Stimulated activated CD8-positive, alpha-beta memory T cell treated with anti-CD3 and anti-CD28 coated beads, Interleukin-12 subunit alpha, Interleukin-12 subunit beta, amount 100 ng/mL, for 24 hours (primary cell): ENCODE data around the gene DPEP1.
"Not testable (repeated sequence)": the region's sequence is repeated elsewhere in the genome, so short reads cannot be mapped to it uniquely, and the experiment has no call there.

ENCODE experiments used
- DNase-seq: peaks from one replicate; pipeline ENCODE4 v3.0.0-alpha.2; 2020; ENCODE audit errors: extremely low read depth

DPEP1 gene

DNA sequence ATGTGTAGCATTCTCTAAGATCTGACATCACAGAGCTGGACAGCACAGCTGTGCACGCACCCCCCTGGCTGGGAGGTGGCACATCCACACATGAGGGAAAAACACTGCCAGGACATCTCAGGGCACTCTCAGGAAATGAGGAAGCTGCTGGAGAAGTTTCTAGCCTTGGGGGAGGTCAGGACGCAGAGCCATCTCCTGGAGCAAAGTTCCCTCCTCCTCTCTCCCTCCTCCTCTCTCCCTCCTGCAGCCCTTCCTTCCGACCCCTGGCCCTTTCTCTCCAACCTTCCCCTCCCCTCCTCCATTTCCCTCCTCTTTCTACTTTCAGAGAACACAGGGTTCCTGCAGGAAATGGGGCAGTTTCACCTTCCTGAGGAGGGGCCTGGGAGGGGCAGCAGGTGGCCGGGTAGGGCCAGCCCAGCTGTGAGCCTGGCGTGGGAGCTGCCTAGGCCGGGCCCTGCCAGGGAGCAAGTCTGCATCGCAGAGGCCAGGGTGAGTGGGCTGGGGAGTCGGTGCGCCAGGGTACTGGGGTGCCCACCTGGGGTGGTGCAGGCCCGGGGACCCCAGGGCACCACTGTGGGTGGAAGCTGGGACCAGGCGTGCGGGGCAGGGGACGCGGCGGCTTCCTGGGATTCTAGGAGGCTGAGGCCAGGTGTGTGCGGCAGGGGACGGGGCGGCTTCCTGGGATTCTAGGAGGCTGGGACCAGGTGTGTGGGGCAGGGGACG is at the start of gene DPEP1:
Gene DPEP1 (plus strand): TSS at position 412 of the 723 bp plus-strand sequence. CDS start 16,769 bp downstream, outside the sequence.
- no peak for DNase-seq

DNA sequence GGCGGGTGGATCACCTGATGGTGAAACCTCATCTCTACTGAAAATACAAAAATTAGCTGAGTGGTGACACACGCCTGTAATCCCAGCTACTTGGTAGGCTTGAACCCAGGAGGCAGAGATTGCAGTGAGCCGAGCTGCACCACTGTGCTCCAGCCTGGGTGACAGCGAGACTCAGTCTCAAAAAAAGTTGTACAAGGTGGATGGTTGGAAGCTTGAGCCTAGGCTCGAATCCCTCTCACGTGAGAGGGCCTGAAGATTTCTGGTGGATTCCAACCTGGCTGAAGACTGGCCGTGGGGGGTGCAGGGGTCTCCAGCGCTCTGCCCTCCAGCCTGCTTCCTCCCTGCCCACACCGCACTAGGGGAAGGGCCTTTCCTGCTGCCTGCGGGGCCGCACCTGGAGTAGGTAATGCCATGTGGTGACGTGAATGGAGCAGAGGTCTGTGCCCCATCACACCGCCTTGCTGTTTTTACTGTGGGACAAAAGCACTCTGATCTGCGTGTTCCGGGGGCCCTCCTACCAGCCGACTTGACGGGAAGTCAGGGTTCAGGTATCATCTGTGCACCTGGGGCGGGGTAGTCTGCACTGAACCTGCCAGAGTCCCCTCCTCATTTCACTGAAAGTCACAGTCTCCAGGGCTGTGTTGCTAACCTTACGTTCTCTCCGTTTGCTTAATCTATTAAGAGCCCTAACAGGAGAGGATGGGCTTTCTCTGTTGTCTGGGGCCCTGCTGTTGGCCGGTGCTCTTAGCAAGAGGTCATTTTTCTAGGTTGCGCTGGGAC is 48.8 kb upstream of the DPEP1 start:
- DNase-seq: no peak

DNA sequence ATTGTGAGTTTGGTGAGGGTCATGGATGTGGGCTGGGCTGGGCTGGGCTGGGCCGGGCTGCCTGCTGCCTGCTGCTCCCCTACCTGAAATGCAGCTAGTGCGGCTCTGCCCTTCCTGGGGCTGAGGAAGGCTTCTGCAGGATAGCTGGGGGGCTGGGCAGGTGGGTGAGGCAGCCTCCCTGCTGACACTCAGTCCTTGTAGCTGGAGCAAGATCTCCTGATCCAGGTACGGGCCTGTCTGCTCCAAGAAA is 48.3 kb upstream of the DPEP1 start:
- no peak for DNase-seq

DNA sequence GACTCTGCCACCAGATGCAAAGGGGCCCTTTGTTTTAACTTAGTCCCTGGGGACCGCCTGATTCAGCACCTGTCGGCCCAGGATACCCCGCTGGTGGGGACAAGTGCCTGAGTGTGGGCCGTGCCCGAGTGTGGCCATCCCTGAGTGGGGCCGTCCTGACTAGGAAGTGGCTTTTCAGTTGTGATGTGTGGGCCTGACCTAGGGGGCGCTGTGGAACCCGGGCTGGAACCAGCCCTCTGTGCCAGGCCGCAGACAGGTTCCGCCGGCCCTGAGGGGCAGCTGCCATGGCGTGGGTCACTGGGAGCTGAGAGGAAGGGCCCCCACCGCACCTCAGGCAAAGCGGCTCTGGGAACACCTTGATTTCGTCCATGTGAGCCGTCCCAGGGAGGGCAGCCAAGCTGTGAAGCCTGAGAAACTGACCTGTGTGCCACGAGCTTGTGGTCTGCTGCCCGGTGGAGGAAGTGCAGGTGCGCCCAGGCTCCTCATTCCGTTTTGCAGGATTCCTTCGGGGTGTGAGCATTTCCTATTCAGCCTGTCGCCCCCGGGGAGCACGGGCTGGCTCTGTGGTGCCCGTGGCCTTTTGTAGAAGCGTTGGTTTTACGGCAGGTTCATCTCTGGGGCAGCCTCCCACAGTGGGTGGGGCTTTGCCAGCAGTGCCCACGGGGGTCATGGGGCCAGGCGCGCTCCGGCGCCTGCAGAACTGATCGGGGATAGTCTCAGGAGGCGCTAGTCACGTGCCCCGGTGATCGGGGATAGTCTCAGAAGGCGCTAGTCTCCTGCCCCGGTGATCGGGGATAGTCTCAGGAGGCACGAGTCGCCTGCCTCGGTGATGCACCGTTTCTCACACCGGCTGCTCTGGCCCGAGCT is 47.7 kb upstream of the DPEP1 start:
- no peak for DNase-seq

DNA sequence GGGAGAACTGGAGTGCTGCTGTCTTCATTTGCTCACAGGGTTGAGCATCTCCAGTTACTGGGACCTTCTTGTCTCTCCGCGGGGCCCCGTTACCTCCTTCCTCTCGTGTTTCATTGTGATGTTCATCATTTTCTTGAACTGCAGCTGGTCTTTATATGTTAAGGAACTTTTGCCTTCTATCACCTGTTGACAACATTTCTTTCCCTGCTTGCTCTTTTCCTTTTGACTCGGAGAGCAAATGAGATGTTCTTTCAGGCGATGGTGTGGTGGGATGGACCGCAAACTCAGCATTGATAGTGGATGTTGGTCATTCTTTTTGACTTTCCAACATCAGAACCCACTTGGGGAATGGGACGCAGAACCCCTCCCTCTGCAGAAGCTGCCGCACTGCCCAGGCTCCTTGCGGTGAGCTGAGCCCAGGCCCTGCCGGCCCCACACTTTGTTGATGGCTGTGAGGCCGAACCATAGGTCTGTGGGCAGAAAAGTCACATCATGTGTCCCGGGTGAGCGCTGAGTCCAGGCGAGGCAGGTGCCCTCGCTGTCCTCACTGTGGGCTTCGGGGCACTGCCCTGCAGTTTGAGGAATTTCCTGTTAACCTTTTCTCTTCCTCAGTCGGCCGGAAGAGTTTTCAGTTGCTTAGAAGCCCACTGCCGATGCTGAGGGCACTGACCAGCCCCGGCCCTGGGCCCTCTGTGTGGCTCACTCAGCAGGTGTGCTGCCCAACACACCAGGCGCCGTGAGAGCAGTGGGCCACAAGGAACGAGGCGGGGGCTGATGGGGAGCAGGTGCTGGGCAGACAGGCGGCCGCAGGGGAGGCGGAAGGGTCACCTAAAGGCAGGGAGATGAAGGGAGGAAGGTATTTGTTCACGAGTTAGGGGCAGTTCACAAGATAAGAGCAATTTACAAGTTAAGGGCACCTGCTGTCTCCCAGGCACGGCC is 45.5 kb upstream of the DPEP1 start:
- no peak for DNase-seq

DNA sequence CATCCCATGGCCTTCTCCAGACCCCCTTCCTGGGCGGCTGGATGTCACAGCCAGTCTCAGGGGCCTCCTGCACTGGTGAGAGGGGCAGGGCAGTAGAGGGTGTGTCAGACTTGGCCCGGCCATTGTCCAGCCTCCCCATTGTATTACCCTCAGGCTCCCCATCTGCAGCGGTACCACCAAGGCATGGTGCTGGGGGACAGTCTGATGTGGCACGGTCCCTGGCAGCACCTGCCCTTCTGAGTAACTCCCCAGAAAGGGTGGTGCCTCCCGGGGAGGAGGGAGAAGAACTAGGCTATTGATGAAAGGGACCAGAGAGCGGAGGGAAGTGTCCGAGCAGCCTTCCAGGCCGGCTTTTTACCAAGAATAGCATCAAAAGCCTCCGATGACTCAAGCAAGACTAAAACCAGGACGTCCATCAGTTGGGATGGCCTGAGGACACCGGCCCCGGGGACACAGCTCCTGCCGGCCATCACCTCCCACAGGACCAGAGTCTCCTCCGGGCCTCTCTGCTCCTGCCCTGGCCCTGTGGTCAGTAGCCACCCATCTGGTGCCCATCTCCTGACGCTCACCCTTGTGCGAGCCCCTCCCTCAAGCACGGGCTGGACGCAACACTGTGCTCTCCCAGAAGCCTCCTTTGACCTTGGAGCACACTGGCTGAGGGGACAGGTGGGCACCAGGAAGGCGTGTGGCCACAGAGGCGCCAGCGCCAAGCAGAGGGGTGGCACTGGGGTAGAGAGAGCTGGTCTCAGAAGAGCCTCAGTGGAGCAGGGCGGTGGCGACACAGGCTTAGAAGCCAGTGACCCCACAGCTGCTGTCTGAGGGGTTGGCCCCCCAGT is 43.7 kb upstream of the DPEP1 start:
- no peak for DNase-seq

DNA sequence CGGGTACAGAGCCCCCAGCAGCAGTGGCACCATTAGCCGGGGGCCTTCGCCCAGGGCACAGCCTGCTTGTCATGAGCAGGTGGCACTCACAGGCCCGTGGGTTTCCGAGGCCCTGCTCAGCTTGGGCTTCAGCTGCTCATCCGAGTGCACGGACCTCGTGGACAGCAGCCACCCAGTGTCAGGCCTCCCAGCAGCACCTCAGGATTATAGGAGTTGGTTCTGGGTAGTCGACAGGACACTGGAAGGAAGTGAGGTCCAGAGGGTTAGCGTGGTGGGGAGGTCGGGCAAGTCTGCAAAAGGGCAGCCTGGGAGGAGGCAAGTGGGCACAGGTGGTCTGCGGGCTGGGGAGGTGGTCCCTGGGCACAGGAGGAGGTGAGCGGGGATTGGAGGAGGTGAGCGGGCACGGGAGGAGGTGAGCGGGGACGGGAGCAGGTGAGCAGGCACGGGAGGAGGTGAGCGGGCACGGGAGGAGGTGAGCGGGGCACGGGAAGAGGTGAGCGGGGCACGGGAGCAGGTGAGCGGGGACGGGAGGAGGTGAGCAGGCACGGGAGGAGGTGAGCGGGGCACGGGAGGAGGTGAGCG is 43.0 kb upstream of the DPEP1 start:
- DNase-seq: no peak

DNA sequence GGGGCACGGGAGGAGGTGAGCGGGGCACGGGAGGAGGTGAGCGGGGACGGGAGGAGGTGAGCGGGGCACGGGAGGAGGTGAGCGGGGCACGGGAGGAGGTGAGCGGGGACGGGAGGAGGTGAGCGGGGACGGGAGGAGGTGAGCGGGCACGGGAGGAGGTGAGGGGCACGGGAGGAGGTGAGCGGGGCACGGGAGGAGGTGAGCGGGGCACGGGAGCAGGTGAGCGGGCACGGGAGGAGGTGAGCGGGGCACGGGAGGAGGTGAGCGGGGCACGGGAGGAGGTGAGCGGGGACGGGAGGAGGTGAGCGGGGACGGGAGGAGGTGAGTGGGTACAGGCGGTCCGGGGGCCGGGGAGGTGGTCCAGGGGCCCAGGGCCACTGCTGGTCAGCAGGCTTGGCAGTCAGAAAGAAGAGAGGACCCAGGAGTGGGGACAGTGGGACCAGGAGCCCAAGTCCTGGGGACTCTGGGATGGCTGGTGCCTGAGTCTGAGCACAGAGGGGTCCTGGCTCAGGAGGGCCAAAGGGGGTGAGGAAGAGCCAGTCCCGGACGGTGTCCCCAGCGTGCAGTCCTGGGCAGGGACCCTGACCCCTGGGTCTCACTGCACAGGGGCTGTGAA is 42.4 kb upstream of the DPEP1 start:
- DNase-seq: not testable (repeated sequence)

DNA sequence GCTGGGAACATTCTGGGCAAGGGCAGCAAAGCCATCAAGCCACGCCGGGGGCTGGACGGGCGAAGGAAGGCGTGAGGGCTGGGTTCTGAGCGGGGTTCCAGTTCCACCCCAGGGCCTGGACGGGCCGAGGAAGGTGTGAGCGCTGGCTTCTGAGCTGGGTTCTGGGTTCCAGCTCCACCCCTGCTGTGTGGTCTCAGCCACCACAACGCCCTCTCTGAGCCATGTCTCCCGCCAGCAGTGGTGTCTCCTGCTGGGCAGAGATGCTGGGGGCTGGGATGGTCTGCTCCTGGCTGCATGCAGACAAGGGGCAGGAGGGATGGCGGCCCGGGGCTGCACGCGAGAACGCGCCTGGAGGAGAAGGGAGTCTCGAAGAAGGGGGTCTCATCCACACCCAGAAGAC is 41.8 kb upstream of the DPEP1 start:
- no peak for DNase-seq

DNA sequence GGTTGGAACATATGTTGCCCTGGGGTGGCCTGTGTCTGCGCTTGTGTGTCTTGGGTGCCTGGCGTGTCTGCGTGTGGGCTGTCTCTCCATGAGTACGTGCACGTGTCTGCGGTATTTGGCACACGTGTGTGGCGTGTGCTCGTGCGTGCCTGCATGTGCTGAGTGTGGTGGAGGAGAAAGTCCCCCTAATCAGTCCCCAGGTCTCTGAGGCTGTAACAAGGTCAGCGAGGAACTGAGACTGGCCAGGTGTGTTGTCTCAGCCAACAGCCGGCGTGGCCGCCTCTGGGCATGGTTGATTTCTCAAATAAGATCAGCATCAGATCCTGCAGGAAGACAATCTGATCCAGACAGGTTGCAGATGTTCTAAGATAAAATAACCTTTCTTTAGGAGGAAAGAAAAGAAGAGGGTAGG is 41.4 kb upstream of the DPEP1 start:
- no peak for DNase-seq

DNA sequence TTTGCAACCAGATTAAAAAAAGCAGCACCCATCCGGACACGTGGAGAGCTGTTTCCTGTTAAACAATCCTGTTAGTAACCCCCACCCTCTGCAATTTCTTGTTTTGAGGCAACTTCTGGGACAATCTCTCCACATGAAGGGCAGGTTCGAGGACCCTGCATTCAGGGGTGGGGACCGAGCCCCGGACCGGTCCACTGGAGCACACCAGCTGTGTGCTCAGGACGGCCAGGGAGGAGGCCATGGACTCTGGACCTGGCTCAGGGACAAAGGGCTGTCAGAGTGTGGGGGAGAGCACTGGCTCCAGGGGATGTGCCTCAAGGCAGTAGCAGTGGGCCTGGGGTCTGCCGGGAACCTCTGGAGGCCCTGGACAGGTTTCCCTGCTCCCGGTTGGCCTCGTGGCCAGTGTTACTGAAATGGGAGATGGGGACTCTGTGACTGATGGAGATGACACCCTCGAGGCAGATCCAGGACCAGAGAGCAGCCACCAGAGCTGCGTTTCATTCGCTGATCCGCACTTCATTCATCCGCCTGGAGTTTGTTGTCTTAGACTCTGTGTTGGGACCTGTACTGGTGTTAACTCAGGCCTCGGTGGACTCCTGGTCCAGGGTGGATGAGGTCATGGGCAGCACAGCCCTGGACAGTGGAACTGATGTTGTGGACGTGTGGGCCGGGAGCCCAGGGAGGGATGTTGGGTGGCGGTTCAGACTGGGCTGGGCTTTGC is 40.8 kb upstream of the DPEP1 start:
- DNase-seq: no peak

DNA sequence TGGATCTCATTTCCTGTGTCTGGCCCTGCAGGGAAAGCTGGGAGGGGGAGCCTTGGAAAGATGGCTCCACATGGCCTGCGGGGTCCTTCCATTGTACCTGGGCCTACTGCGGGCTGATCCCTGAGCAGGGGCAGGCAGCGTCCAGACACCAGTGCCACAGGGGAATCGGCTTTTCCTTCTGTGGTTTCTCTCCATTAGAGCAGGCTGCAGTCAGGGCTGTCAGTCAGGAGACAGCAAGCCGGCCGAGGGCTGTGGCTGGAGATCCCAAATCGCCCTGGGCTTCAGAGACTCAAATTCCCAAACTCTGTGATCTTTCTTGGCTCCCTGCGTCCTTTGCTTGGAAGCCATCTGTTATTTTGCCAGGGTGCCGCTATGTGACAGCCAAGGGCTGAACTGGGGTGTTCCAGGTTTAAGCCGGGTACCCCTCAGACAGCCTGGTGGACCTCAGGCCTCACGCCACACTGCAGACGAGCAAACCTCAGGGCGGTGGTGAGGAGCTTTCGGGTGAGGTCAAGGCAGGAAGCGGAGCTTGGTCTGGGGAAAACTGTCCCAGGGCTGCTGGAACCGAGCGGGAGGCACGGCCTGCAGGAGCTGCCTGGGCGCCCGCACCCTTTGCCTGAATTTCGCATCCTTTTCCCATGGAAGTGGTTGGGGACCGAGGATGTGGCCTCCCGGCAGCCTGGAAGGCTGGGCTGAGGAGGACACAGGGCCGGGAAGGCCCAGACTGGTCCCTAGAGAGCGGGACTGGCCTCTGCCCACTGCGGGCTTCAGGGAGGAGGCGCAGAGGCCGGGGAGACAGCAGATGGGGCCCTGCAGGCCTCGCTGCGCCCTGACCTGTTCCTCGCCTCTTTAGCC is 39.4 kb upstream of the DPEP1 start:
- no peak for DNase-seq

DNA sequence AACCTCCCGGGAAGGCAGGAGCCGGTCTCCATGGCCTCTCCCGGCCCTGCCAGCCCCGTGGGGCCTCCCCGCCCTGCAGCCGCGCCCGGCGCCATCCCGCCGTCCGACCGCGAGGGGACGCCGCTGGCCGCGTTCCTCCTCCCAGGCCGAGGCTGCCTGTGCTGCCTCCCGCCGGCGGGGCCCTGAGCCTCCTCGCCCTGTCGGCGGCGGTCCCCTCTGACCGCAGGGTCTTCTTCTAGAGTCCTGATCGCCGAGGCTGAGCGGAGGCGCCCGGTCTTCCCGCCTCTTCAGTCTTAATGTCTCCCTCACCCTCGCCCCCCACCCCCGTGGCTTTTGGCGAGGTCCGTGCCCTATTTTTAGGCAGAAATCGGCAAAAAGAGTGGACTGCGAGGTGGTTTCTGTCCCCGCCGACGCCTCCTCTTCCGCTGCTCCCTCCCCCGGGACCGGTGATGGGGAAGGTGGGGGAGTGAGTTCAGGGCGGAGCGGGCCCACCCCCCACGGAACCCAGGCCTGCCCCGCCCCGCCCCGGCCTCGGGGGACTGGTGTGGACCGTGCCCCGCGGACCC is 38.7 kb upstream of the DPEP1 start:
- no peak for DNase-seq

DNA sequence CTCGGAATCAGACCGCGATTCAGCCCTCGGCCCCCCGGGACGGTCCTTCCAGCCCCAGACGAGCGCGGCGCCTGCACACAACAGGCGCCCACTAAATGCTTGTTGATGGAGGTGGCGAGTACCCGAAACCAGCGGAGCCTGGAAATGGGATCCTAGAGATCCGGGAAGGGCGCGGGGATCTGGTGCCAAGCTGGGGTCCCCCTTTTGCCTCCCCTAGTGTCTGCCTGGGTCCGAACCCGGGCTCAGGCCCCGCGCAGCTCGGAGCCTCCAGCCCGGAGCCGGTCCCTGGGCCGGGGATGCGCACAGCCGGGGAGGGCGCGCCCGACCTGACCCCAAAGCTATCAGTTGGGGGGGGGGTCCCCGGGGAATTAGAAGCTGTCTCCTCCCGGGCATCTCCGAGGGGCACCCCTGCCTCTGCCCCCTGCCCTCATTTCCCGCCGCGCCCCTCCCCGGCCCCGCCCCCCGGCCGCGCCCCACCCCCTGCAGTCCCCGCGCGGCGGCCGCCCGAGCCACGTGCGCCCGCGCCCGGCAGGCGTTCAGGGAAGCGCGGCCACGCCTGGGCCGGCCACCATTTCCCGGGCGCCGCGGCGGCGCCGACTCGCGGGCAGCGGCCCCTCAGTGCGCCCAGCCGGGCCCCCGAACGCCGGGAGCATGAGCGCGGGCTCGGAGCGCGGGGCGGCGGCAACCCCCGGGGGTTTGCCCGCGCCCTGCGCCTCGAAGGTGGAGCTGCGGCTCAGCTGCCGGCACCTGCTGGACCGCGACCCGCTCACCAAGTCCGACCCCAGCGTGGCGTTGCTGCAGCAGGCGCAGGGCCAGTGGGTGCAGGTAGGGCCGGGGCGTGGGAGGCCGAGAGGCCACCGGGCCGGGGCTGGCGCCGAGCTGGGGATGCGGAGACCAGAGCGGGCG is 37.9 kb upstream of the DPEP1 start, which contains the start of gene CPNE7:
Gene CPNE7 (plus strand): TSS at position 512 of the 906 bp plus-strand sequence. CDS start 140 bp downstream, at position 652.
- DNase-seq: no peak

DNA sequence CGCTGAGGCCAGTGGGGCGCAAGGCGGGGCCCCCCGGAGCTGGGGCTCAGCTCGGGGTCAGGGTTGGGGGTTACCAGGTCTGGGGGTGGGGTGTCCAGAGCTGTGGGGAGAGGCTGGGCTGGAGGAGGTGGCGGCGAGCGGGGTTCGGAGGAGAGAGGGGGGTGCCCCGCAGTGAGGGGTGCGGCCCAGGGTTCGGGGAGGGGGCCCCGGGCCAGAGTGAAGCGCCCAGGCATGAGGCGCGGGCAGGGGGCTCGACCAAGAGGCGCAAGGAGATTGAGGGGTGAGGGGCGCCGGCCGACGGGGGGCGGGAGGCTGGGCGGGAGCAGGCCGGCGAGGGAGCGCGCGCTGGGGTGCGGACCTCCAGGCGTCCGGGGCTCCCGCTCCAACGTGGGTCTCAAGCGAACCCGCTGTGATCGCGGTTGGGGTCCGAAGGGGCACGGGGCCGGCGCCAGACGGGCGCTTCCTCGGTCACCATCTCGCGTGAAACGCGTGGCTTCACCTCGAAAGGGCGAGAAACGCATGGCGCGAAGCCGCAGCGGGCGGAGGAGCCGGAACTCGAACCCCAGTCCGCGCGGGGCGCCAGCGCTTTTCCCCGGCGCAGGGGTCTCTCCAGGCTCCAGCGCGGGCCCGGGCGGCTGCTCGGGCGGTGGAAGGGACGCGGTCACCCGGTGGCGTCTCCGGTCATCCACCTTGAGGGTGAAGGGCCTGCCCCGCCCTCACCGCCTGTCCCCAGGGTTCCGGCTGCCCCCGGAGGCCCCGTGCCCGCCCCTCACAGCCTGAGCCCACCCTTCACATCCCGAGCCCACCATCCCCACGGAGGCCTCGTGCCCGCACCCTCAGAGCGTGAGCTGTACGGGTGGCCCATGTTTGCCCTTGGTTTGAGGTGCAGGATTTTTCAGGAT is 37.0 kb upstream of the DPEP1 start:
- DNase-seq: no peak
